Umbilical cord (tissue), 2 donors: ENCODE measurements around the gene SENP3. TPM values are rescaled to one million over a fixed set of nuclear protein-coding genes. Genes with fewer than 3 reads are reported as not detected.

ENCODE experiments used
- DNase-seq: peaks from one replicate; pipeline ENCODE4 v3.0.0-alpha.2; 2015; ENCODE audit warnings: low spot score
- total RNA-seq: library from RNA; depleted of rRNA; stranded (reverse); fragments of >200 nt; gene quantifications from one replicate; pipeline ENCODE4 v1.2.3, GENCODE V29; 2014; ENCODE audit warnings: low replicate concordance; ENCODE audit not compliant: insufficient read depth

The SENP3 gene
- total RNA-seq, 1 donor from 2014 or later = 56.6 TPM

DNA sequence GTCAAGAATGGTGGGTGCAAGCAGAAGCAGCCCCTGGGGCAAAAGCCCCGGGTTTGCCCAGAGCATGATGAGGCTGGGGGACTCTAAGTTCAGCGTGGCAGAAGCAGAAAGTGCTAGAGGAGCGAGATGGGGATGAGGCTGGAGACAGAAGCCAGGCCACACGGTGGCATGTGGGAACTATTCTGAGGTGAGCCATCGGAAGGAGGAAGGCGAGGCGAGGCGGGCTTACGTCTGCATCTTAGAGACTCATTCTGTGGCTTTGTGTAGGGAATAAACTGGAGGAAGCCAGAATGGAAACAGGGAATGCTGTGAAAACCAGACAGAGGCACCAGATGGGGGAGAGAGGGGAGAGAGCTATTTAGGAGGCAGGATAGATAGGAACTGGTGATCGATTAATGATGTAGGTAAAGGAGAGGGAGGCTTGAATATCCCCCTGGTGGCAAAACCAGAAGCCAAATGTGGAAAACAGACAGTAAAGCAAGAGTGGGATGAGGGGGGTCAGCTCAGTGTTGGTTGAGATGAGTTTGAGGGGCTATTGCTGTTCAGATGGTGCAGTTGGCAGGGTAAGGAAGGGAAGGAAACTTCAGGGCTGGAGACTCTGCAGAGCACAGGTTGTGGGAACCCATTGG is 6.3 kb upstream of the SENP3 start:
- no peak for DNase-seq

DNA sequence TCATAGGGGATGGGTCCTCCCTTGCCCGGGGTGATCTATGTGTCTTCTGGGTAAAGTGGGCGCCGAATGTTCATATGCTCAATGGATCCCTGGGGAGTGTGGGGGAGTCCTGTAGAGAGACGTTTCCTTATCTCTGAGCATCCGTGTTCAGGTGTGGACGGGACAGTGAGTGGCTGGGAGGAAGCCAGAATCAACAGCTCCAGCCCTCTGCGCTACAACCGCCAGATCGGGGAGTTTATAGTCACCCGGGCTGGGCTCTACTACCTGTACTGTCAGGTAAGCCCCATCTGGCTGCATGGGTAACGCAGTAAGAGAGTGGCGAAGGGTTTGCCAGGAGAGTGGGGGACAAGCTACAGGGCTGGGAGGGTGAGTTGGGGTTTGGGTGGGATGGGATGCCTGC is 5.1 kb upstream of the SENP3 start:
- DNase-seq = no peak

DNA sequence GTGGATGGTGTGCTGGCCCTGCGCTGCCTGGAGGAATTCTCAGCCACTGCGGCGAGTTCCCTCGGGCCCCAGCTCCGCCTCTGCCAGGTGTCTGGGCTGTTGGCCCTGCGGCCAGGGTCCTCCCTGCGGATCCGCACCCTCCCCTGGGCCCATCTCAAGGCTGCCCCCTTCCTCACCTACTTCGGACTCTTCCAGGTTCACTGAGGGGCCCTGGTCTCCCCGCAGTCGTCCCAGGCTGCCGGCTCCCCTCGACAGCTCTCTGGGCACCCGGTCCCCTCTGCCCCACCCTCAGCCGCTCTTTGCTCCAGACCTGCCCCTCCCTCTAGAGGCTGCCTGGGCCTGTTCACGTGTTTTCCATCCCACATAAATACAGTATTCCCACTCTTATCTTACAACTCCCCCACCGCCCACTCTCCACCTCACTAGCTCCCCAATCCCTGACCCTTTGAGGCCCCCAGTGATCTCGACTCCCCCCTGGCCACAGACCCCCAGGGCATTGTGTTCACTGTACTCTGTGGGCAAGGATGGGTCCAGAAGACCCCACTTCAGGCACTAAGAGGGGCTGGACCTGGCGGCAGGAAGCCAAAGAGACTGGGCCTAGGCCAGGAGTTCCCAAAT is 4.5 kb upstream of the SENP3 start:
- no peak for DNase-seq

DNA sequence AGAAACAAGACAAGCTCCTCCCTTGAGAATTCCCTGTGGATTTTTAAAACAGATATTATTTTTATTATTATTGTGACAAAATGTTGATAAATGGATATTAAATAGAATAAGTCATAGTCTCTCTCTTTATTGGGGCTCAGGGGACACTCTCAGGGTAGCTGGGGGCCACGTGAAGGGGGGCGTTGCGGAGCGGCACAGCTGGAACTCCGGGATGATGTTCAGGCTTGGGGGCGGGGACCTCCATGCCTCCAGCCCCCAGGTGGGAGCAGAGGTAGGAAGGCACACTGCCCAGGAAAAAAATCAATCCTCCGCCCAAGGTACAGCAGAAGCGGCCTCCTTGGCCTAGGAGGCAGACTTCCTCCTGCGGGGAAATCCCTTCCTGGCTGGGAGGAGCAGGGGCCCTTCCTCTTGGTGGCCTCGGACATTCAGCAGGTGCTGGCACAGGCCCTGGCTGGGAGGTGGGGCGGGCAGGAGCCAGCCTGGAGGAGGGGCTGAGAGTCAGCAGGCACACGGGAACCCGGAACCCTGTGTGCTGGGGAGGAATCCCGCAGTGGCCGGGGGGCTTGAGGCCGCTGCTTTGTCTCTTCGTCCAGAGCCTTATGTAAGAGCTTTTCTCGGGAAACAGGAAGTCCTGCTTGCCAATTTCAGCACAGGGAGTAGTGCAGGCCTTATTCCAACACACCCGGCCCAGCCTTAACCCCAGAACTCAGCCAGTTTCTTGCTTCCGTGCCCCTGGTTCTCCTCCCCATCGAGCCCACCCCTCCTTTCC is 3.8 kb upstream of the SENP3 start:
- peak; percentile 79 for DNase-seq

DNA sequence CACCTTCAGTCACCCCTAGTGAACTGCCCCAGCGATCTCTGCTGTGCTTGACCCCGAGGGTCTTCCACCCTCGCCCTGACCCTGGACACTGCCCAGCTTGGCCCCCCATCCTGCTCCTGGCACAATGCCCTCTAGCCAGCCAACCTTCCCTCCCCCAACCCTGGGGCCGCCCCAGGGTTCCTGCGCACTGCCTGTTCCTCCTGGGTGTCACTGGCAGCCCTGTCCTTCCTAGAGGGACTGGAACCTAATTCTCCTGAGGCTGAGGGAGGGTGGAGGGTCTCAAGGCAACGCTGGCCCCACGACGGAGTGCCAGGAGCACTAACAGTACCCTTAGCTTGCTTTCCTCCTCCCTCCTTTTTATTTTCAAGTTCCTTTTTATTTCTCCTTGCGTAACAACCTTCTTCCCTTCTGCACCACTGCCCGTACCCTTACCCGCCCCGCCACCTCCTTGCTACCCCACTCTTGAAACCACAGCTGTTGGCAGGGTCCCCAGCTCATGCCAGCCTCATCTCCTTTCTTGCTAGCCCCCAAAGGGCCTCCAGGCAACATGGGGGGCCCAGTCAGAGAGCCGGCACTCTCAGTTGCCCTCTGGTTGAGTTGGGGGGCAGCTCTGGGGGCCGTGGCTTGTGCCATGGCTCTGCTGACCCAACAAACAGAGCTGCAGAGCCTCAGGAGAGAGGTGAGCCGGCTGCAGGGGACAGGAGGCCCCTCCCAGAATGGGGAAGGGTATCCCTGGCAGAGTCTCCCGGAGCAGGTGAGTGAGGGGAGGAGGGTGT is 3.0 kb upstream of the SENP3 start, which contains the start of gene TNFSF13:
Gene TNFSF13, plus strand, starts transcription at position 207 of the 776 bp plus-strand sequence. Its CDS starts 290 bp downstream, at position 497.
- no peak for DNase-seq

DNA sequence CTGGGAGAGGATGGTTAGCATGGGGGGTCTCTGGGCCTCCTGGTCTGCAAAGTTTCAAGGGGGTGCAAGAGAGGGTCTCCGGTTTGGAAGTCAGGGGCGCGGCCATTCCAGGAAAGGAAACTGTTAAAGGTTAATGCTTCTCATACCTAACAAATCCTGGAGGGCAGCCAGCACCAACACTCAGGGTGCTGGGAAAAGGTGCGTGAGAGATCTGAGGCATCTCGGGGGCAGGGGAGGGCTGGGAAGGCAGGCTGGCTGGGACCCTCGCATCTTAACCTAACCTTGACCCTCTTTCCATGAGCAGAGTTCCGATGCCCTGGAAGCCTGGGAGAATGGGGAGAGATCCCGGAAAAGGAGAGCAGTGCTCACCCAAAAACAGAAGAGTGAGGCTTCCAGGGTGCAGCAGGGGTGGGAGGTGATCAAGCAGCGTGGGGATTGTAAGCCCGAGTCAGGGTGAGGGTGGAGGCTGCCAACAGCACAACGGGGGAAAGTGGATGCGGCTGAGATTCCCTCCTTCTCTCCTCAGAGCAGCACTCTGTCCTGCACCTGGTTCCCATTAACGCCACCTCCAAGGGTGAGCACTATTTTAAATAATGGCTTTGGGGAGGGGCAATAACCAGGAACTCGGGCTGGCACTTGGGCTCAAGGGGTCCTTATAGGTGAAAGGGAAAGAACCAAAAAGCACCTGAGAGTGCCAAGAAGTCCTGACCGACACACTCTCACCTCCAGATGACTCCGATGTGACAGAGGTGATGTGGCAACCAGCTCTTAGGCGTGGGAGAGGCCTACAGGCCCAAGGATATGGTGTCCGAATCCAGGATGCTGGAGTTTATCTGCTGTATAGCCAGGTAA is 2.2 kb upstream of the SENP3 start:
- DNase-seq = no peak

DNA sequence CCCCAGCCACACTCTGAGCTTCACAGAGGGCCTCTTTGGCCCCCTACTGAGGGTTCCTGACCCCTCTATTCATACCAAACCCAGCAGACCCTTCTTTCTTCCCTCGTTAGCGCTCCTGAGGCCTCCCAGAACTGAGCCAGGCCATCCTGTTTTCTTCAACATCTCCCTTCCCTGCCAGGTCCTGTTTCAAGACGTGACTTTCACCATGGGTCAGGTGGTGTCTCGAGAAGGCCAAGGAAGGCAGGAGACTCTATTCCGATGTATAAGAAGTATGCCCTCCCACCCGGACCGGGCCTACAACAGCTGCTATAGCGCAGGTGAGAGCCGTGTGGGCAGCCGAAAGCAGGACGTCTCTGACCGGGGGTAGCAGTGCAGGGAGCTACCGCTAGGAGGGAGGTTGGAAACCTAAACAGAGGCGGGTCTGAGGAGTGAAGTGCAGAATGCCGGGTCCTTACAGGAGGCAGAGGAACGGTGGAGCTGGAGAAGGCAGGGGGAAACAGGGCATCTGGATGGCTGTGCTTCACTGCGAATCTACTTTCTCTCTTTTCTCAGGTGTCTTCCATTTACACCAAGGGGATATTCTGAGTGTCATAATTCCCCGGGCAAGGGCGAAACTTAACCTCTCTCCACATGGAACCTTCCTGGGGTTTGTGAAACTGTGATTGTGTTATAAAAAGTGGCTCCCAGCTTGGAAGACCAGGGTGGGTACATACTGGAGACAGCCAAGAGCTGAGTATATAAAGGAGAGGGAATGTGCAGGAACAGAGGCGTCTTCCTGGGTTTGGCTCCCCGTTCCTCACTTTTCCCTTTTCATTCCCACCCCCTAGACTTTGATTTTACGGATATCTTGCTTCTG is 1.3 kb upstream of the SENP3 start:
- DNase-seq = peak; percentile 60

DNA sequence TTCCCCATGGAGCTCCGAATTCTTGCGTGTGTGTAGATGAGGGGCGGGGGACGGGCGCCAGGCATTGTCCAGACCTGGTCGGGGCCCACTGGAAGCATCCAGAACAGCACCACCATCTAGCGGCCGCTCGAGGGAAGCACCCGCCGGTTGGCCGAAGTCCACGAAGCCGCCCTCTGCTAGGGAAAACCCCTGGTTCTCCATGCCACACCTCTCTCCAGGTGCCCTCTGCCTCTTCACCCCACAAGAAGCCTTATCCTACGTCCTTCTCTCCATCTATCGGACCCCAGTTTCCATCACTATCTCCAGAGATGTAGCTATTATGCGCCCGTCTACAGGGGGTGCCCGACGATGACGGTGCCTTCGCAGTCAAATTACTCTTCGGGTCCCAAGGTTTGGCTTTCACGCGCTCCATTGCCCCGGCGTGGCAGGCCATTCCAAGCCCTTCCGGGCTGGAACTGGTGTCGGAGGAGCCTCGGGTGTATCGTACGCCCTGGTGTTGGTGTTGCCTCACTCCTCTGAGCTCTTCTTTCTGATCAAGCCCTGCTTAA is 617 bp upstream of the SENP3 start:
- peak; percentile 88 for DNase-seq

DNA sequence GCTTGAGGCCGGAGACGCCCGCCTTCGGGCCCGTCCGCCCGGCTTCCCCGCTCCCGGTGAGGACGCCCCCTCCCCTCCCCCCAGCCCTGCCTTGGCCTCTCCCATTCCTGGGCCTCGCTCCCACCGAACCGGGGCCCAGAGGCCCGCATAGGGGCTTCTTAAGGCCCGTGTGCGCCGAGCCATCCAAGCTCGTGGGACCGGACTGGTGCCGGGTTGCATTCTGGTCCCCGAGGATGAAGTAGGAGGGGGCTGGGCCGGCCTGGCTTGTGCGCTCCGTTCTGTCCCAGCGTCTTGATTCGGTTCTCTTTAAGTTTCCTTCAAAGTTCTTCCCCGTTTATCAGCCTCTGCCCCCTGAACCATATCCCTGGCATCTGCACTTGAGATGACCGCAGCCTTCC is 488 bp downstream of the SENP3 start:
- no peak for DNase-seq

DNA sequence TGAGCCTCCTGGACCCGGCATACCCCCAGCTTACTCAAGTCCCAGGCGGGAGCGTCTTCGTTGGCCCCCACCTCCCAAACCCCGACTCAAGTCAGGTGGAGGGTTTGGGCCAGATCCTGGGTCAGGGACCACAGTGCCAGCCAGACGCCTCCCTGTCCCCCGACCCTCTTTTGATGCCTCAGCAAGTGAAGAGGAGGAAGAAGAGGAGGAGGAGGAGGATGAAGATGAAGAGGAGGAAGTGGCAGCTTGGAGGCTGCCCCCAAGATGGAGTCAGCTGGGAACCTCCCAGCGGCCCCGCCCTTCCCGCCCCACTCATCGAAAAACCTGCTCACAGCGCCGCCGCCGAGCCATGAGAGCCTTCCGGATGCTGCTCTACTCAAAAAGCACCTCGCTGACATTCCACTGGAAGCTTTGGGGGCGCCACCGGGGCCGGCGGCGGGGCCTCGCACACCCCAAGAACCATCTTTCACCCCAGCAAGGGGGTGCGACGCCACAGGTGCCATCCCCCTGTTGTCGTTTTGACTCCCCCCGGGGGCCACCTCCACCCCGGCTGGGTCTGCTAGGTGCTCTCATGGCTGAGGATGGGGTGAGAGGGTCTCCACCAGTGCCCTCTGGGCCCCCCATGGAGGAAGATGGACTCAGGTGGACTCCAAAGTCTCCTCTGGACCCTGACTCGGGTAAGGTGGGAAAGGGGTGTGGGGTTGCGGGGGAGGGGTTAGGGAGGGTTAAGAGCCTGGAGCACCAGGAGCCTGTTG is 1.6 kb downstream of the SENP3 start:
- no peak for DNase-seq

DNA sequence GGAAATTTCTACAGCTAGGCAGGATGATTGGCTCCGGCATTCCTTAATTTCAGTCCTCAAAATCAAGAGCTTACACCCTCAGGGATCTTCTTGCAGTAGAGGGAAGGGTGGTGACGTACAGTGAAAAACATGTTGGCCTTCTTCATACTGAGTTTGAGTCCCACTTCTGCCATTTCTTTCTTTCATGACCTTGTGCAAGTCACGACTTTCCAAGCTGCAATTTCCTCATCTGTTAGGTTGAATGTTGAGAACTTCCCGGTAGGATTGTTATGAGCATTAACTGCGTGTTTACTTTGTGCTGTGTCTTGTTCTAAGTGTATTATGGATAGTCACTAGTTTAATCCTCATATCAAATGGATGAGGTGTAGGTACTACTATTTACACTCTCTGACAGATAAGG is 7.9 kb downstream of the SENP3 start:
- DNase-seq = no peak

DNA sequence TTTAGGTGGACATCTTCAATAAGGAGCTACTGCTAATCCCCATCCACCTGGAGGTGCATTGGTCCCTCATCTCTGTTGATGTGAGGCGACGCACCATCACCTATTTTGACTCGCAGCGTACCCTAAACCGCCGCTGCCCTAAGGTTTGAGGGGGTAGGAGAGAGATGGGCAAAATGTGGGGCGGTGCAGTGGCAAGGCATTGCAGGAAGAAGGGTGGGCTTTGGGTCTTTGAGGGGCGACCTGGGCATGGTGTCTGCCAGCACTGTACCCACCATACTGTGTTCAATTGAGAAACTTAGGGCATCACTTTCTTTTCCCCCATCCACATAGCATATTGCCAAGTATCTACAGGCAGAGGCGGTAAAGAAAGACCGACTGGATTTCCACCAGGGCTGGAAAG is 8.6 kb downstream of the SENP3 start:
- DNase-seq = no peak

DNA sequence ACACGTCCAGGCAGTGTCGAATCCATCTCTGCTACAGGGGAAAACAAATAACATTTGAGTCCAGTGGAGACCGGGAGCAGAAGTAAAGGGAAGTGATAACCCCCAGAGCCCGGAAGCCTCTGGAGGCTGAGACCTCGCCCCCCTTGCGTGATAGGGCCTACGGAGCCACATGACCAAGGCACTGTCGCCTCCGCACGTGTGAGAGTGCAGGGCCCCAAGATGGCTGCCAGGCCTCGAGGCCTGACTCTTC is 10.5 kb downstream of the SENP3 start:
- no peak for DNase-seq

DNA sequence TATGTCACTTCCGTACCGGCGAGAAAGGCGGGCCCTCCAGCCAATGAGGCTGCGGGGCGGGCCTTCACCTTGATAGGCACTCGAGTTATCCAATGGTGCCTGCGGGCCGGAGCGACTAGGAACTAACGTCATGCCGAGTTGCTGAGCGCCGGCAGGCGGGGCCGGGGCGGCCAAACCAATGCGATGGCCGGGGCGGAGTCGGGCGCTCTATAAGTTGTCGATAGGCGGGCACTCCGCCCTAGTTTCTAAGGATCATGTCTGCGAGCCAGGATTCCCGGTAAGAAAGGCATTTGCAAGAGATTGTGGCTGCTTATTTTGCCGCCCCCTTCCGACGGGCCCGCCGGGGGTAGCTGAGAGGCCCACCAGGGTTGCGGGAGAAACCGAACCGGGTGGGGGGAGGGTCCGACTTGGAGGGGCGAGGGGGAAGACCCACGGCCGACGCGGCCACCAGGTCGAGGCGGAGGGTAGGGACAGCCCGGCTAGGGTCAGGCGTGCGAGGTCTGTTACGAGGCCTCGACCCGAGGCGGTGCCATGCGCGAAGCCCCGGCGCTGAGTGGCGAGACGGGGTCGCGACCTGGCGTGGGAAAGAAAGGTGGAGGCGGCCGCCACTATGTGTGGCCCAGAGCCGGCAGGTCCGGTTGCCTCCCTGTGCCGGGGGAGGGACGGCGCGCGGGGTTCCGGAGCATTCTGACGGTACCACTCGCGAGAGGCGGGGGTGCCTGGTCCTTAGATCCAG is 11.0 kb downstream of the SENP3 start:
- peak; percentile 100 for DNase-seq

DNA sequence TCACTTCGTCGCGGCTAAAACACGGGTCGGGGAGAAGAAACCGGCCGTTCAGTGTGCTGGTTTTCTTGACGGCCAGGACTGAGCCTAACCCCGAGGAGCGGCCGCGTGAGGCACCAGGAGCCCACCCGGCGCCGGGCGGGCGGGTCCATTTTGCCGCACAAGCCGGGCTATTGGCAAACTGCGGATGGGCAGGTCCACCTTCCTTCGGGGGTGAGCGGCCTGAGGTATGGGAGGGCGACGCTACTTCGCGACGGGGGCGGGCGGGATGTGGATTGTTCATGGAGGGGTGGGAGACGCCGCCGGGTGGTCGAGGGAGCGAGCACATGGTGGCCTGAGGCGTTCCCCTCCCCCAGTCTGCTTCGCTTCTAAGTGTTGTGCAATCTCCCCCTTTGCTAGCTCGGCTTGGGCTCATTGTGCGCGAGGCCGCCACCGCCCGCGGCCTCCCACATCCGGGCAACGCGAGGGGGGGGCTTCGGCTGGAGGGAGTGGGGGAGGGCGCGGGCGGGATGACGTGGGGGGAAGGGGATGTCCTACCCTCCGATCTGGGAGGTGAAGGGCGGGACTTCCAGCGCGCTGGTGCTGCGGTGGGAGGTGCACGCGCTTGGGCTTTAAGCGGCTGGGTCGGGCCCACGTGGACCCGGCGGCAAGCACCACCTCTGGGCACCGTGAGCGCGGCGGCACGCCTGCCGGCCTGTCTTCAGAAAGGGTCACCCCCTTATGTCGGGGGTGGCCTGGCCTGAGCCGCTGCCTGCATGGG is 11.8 kb downstream of the SENP3 start:
- DNase-seq = peak; percentile 95

DNA sequence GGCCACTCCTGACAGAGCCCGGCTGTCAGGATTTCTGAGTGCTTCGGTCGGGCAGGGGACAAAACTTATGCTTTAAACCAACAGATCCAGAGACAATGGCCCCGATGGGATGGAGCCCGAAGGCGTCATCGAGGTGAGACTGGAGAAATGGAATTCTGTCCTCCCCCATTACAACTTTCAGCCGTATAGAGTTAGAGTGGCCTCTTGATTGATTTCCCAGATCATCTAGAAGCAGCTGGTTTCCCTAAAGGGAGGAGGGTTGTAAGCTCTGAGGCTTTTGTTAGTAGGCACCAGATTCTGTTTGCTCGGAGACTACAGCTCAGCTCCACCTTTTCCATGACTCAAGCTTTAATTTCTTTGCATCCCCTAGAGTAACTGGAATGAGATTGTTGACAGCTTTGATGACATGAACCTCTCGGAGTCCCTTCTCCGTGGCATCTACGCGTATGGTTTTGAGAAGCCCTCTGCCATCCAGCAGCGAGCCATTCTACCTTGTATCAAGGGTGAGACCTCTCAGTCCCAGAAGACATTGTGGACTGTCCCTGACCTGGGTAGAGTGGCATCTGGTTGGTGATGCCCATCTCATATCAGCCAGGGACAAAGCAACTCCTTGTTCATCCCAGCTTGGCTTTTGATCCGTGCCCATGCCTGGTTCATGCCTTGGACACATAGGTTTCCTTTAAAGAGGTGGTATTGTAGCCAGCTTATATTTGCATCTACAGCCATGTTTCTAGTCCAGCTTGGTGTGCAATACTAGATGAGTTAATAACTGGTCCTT is 12.6 kb downstream of the SENP3 start:
- no peak for DNase-seq

DNA sequence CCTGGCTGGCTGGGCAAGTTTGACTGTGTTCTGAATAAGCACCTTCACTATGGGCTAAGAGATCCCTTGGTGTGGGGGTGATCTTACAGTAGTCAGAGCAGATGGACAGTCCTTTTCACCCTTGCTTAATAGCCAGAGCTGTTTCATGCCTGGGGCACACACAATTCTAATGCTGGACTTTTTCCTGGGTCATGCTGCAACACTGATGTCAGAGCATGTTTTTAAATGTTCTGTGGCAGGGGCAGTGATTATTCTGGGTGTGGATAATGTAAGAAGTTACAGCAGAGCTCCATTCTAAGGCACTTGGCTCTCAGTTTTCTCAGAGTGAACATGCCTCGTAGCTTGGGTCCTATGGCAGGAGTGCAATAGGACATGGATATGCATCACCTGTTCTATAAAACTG is 13.8 kb downstream of the SENP3 start:
- DNase-seq = no peak
